GM12874 (cell line): ENCODE measurements around the gene TAAR2.

Source experiments
- TF ChIP-seq, protein P1 (sequence below): IDR thresholded peaks from 2 replicates; pipeline ENCODE4 v1.5.1; 2011; ENCODE audit warnings: low read depth, mild to moderate bottlenecking, control low read depth, low read length, moderate library complexity; ENCODE audit not compliant: insufficient read depth

TAAR2 gene

DNA sequence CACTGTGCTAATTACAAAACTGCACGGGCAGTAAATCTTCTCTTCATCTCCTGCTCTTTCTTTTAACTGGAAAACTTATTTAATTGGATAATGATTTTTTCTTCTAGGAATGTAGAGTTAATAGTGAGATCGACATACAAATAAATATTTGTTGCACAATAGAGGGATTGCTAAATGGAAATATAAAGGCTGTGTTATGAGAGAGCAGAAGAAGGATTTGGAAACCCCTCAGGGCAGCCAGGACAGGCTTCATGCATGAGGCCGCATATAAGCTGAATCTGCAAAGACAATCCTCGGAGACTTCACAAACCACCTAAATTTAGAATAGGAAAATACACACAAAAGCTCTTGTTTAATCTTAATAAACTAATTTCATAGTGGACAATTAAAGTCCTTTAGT is 37.8 kb upstream of the TAAR2 start:
- TF ChIP-seq, protein P1, sequence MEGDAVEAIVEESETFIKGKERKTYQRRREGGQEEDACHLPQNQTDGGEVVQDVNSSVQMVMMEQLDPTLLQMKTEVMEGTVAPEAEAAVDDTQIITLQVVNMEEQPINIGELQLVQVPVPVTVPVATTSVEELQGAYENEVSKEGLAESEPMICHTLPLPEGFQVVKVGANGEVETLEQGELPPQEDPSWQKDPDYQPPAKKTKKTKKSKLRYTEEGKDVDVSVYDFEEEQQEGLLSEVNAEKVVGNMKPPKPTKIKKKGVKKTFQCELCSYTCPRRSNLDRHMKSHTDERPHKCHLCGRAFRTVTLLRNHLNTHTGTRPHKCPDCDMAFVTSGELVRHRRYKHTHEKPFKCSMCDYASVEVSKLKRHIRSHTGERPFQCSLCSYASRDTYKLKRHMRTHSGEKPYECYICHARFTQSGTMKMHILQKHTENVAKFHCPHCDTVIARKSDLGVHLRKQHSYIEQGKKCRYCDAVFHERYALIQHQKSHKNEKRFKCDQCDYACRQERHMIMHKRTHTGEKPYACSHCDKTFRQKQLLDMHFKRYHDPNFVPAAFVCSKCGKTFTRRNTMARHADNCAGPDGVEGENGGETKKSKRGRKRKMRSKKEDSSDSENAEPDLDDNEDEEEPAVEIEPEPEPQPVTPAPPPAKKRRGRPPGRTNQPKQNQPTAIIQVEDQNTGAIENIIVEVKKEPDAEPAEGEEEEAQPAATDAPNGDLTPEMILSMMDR, result no peak

DNA sequence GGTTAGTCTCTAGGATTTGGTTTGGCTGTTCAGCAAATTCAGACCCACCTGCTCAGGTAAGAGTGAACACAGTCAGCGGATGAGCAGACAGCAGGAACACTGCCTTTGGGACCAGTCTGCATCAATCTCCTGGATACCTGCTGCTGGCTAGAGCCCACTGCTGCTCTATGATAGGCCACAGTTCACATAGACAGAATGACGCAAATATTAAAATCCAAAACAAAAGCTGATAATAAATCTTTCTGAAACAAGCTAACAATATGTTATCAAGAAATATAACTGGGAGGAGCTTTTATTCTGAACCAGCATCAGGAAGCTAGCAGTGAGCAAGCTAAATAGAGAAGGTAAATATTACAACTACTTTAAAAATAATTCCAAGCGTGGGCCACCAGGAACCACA is 35.0 kb upstream of the TAAR2 start, which contains the start of gene TAAR1:
Gene TAAR1 (minus strand): TSS at position 101 of the 400 bp plus-strand sequence. CDS start 13,179 bp downstream, outside the sequence.
- TF ChIP-seq, protein P1, result no peak

DNA sequence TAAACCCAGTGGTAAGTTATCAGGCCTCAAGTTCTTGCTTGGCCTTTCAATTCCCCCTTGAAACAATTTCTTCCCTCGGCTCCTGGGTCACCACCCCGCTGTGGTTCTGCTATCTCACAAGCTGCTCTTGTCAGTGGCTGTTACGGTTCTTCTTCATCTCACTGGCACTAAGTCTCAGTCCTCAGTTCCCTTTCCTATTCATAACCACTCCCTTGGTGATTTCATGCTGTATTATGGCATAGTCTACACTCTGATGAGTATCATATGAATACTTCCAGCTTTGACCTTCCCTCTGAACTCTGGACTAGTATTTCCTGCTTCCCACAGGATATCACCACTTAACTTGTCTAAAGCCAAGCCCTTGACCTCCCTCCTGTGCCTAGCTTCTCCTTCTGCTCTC is 27.0 kb upstream of the TAAR2 start:
- TF ChIP-seq, protein P1, result no peak

DNA sequence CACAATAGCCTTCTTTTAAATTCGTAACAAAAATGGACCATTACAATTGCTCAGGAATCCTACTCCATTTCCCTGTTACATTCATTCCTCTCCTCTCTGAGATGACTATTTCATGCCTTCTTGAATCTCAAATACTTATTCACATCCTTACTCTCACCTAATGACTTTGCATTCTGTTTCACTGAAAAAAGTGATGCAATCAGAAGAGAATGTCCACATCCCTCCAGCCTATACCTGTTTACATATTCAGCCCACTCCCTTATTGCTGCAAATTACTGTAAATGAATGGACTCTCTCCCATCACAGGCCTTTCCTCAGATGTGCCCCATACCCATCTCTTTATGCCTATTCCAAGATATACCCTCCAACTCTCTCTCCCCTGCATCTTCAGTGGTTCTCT is 26.4 kb upstream of the TAAR2 start:
- TF ChIP-seq, protein P1, result no peak

DNA sequence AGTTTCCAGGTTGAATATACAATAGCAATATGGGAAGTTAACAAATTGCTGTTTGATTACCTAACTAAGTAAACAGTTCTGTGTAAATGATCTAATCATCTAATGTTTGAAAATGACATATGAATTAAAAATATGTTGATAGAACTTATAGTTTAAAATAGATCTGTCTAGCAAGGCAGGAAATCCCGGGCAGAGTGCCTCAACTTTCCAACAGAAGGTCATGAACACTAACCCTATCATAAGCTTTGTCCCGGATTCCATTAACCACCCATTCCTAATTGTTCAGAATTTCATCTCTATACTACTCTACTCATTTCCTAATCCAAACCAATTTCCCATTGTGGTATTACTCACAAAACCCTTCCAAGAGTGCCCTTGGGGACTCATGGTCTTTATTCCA is 24.8 kb upstream of the TAAR2 start:
- TF ChIP-seq, protein P1, result no peak

DNA sequence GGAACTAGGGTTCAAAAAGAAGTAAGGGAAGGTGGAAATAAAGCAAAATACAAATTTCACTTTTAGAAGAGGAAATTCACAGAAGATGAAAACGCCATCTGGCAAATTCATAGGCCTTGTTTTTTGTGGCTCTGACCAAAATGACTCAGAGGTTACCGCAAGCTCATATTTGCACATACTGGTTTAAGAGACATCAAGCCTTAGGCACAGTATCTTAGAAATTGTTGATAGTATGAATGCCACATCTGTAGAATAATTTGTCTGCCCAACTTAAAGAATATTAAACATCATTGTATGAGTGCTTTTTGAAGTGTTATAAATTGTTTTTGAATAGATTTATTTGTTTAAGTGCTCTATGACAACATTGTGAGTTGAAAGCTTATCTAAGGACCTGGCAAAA is 24.3 kb upstream of the TAAR2 start:
- TF ChIP-seq, protein P1, result no peak

DNA sequence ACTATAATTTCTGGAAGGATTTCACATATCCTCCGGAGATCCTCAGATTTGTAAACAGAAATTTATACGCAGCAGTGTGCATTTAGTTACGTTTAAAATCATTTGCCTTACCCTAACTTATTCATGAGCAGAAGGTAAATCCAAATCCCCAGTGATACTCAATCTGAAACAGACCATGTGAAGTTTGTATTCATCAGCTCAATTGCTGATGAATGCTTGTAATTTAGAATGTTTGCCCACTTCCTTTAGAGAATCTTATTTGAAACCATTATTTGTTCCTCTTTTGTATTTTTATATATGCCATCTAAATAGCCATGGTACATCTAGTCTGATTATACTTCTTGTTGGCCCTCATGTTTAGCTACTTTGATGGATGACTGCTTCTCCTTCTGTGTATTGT is 19.5 kb upstream of the TAAR2 start:
- TF ChIP-seq, protein P1, result no peak

DNA sequence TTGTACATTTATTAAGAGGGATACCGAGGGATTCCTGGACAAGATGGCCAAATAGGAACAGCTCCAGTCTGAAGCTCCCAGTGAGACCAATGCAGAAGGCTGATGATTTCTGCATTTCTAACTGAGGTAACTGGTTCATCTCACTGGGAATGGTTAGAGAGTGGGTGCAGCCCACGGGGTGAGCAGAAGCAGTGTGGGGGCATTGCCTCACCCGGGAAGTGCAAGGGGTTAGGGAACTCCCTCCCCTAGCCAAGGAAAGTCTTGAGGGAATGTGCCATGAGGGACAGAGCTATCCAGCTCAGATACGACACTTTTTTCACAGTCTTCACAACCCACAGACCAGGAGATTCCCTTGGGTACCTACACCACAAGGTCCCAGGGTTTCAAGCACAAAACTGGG is 10.7 kb upstream of the TAAR2 start:
- TF ChIP-seq, protein P1, result no peak
